HG02678 (cell line): ENCODE measurements around the gene ASH1L.
"Not testable (repeated sequence)": the region's sequence is repeated elsewhere in the genome, so short reads cannot be mapped to it uniquely, and the experiment has no call there.

ENCODE experiments used
- ATAC-seq: cut with Tn5 transposase; IDR thresholded peaks from one replicate; pipeline ENCODE4 v1.9.1; 2021; ENCODE audit warnings: mild to moderate bottlenecking, moderate library complexity; ENCODE audit not compliant: unreplicated experiment

ASH1L gene

DNA sequence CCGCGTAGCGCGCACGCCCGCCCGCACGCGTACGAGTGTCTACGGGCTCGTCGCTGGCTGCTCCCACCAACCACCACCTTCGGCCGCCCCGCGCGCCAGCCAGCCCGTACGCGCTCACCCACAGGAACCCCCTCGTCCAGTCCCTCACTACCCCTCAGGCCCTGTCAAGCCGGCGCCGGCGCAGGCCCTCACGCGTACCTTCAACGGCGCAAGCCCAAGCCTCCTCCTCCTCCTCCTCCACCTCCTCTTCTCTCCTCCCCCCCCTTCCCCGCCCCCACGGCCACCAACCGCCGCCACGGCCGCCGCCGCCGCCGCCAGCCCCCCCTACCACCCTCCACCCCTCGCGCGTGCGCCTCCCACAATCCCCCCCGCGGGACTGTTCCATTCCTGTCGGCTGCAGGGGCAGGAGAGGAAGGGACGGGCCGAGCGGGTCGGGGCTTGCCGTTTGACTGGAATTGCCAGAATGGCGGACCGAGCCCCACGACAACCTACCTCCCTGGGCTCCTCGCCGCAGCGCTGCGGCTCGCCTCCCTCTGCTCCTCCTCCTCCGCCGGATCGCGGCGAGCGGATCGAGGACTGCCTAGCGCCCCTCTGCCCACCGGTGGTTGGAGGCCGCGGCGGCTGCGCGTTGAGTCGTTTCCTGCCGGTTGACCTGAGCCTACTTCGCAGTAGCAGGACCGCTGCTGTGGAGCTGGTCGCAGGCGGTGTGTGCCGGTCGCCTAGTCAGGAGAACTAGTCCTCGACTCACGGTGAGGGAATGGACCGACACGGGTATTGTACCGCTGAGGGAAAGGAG is at the start of gene ASH1L:
ASH1L (minus strand) TSS at position 223 of the 796 bp plus-strand sequence. CDS start 41,284 bp downstream, outside the sequence.
- ATAC-seq, result peak; percentile 79

GRCh38 chr1:155610257-155610647 is 47.6 kb upstream of the ASH1L start:
- not testable (repeated sequence) for ATAC-seq

DNA sequence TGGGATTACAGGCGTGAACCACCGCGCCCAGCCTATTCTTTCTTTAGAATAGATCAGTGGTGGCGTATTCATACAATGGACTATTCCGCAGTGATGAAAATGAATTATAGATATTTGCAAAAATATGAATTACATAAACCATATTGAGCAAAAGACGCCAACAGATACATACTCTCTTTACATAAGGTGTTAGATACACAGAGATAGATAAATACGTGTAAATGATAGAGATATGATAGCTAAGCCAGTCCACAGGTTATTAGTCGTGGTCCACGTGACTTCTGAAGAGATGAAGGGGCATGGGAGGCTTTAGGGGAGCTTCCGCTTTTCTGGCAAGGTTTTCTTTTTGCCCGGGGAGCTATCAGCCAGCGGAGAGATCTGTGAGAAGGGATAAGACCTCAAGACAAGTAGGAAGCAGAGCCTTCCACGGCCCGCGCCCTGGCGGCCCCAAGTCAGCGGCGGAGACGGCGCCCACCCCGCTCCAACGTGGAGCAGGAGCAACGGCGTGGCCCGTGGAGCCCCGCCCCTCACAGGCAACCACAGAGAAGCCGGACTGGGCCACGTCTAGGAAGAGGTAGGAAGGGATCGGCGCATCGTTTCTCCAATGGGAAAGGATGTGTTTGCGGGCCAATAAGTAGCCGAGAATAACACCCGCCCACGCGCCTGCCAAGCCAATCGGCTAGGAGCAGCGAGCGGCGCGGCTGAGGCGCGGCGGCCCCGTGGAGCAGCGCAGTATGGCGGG is 47.1 kb upstream of the ASH1L start, which contains the start of gene MSTO1:
MSTO1 (plus strand) TSS at position 704 of the 742 bp plus-strand sequence; CDS start at position 735, 31 bp downstream.
- ATAC-seq, result peak; percentile 92

DNA sequence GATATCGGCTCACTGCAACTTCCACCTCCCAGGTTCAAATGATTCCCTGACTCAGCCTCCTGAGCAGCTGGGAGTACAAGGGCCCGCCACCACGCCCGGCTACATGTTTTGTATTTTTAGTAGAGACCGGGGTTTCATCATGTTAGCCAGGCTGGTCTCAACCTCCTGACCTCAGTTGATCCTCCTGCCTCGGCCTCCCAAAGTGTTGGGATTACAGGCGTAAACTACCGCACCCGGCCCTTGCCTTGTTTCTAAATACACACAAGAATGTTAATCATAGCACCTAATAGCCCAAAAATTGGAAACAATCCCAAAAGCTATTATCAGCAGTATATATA is 46.3 kb upstream of the ASH1L start:
- no peak for ATAC-seq

DNA sequence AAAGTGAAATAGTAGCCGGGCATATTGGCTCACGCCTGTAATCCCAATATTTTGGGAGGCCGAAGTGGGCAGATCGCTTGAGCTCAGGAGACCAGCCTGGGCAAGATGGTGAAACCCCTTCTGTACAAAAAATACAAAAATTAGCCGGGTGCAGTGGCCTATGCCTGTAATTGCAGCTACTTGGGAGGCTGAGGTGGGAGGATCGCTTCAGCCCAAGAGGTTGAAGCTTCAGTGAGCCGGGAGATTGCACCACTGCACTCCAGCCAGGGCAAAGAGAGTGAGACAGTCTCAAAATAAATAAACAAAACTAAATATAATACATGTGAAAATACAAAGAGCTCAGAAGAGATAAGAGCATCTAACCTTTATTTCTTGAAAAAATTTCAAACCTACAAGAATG is 45.1 kb upstream of the ASH1L start:
- no peak for ATAC-seq

DNA sequence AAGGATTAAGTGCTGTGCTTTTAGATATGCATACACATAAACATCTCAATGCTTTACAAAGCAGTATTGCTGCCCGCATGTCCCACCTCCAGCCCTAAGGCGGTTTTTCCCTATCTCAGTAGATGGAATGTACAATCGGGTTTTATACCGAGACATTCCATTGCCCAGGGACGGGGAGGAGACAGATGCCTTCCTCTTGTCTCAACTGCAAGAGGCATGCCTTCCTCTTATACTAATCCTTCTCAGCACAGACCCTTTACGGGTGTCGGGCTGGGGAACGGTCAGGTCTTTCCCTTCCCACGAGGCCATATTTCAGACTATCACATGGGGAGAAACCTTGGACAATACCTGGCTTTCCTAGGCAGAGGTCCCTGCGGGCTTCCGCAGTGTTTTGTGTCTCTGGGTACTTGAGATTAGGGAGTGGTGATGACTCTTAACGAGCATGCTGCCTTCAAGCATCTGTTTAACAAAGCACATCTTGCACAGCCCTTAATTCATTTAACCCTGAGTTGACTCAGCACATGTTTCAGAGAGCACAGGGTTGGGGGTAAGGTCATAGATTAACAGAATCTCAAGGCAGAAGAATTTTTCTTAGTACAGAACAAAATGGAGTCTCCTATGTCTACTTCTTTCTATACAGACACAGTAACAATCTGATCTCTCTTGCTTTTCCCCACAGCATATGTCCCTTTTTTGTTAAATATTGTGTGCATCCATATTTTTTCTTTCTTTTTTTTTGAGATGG is 37.4 kb upstream of the ASH1L start:
- ATAC-seq, result not testable (repeated sequence)

- ATAC-seq, result no peak
Measured at GRCh38 chr1:155598842-155599331, 36.3 kb upstream of the ASH1L start.

DNA sequence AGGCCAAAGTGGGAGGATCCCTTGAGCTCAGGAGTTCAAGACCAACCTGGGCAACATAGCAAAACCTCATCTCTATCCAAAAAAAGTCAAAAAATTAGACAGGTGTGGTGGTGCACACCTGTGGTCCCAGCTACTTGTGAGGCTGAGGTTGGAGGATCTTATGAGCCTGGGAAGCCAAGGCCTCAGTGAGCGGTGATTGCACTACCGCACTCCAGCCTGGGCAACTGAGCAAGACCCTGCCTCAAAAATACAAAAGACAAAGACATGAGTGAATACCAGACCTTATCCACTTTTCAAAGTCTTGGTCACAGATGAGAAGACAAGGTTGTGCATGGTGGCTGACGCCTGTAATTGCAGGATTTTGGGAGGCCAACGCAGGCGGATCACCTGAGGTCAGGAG is 34.3 kb upstream of the ASH1L start:
- ATAC-seq, result no peak

- not testable (repeated sequence) for ATAC-seq
Measured at GRCh38 chr1:155595877-155596474, 33.4 kb upstream of the ASH1L start.

GRCh38 chr1:155591770-155592169 is 29.2 kb upstream of the ASH1L start:
- ATAC-seq, result no peak

DNA sequence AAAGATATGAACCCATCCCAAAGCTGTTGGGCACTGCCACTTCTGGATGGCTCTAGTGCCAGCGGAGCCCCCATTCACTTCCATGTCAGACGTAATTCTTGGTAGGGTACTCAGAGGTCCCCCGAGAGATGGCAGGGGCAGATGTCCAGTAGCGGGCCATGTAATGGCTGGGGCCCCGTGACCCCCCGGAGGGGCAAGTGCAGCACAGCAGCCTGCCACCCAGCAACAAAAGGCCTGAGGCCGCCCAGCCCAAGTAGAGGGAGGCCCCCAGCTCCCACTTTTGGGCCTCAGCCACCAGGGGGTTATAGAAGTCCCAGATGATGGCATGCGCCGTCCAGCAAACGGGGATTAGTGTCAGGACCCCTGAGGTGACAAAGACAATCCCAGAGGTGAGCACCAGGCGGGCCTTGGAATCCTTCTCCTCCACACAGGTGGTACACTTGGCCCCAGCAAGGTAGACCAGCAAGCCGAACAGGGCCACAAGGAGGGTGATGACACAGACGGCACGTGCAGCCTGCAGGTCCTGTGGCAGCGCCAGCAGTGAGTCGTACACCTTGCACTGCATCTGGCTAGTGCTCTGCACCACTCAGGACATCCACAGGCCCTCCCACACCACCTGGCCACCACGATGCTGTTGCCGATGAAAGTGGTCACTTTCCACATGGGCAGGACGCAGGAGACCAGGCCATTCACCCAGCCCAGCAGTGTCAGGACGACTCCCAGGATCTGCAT is 28.1 kb upstream of the ASH1L start:
- not testable (repeated sequence) for ATAC-seq

- ATAC-seq, result not testable (repeated sequence)
Measured at GRCh38 chr1:155589282-155589681, 26.7 kb upstream of the ASH1L start.

DNA sequence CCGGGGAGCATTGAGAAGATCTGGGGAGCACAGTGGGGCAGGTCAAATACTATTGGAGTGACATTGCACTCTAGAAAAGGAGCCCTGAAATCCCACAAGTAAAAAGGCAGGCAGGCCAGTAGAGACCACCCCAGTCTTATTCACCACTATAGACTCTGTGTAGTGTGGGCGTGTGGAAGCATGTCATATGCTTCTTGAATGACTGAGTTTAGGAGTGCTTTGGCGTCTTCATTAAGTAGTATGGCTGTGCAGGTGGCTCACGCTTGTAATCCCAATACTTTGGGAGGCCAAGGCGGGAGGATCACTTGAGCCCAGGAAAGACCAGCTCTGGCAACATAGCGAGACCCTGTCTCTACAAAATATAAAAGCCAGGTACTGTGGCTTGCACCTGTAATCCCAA is 21.2 kb upstream of the ASH1L start:
- ATAC-seq, result not testable (repeated sequence)

- ATAC-seq, result not testable (repeated sequence)
Measured at GRCh38 chr1:155575608-155576007, 13.0 kb upstream of the ASH1L start.

GRCh38 chr1:155574077-155574476 is 11.5 kb upstream of the ASH1L start:
- ATAC-seq, result no peak

GRCh38 chr1:155570593-155570990 is 8.0 kb upstream of the ASH1L start:
- ATAC-seq, result no peak

DNA sequence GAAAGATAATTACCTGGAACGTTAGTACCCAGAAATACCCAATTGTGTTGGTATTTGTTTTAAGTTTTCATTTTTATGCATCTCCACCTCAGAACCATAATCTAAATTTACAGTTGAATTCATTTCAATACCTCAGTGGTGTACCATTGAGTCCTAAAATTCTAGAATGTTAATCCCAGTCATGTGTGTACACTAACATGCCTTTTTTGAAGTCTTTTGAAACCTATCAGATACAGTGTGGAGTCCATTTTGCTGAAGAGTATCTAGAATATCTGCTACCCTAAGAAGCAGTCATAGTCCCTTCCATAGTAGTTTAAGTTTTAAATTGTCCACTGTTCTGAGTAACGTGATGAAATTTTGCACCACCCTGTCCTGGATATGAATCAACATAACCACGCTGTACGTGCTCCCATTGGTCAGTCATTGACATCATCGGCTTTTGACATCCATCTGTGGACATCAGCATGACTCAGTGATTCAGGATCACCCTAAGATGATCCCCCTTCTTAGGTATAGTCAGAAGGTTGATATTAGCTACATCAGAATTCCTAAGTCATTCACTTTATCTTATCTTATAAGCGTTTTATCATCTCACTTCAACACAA is 7.5 kb upstream of the ASH1L start:
- ATAC-seq, result no peak

DNA sequence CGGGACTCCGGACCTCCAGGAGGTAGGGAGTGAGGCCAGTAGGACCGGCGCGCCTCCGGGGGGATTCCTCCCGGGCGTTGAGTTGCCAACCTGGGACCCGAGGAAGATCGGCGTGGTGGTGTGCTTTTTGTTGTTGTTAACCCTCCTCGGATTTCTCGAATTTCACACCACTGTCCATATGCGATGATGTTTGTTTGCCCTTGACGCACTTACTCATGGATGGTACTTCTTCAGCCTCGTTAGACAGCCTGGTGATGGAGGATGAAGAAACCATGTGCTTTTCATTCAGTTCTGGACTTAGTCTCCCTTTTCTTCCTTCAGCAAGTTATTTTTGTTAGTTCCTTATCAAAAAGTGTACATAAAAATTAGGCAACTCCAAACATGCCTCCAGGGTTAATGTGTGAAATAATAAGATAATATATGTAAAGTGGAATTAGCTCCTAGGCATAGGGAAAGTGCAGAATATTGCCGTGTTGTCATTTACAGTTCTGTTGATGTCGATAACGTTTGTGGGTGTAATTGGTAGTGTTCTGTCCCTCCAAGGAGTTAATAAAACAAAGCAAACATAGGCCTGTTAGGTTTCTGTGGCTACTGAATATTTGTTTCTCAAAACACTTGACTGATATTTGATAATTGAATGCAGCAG is 897 bp upstream of the ASH1L start:
- not testable (repeated sequence) for ATAC-seq
